Measurements from ENCODE around the gene ELOA.
A peak's percentile ranks its signal among the peaks of the same experiment; 100 is the strongest.
"Not testable (repeated sequence)": the region's sequence is repeated elsewhere in the genome, so short reads cannot be mapped to it uniquely, and the experiment has no call there.

Gene ELOA

DNA sequence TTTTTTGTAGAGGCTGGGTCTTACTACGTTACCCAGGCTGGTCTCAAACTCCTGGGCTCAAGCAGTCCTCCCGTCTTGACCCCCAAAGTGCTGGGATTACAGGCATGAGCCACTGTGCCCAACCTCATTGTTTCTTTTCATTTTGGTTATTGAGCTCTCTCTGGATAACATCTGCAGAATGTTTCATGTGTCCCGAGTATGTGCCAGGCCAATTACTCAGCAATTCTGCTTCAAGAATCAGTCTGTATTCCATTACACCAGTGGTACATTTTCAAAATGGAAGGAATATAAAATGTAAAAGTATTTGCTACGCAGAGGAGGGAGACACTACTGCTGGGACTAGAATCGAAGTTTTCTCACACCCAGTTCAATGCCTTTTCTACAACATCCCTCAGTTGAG, 1.7 kb upstream of the ELOA start:
- DNase-seq = no peak

GRCh38 chr1:23742670-23743286, 493 bp upstream of the ELOA start:
- DNase-seq = no peak

- DNase-seq = peak; percentile 45
Measured at GRCh38 chr1:23745515-23745914, 2.2 kb downstream of the ELOA start.

DNA sequence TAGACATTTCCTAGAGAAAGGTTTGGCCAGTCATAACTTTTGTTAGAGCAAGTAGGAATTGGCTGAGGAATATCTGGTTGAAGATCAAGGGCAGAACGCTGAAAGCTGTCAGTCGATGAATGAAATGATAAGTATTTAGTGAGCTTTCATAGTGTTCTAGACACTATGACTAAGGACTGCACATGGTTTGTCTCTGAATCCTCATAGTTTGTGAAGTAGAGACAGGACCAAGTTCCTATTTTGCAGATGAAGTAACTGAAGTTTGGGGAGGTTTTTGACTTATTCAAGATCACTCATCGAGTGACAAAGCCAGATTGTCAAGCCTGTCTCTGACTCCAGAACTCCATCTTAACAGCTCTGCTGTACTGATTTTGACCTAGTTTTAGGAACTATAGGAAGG, 4.7 kb downstream of the ELOA start:
- DNase-seq = no peak

- no peak for DNase-seq
Measured at GRCh38 chr1:23751050-23751814, 8.0 kb downstream of the ELOA start.

DNA sequence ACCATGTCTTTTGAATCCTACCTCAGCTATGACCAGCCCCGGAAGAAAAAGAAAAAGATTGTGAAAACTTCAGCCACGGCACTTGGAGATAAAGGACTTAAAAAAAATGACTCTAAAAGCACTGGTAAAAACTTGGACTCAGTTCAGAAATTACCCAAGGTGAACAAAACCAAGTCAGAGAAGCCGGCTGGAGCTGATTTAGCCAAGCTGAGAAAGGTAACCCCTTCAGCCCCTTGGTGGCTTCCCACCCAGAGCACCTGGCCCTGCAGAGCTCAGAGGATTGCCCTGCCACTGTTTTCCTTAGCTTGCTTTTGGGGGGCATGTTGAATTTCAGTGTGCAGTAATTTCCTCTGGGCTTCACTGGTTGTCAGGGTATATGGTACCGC, 8.5 kb downstream of the ELOA start:
- DNase-seq = no peak

DNA sequence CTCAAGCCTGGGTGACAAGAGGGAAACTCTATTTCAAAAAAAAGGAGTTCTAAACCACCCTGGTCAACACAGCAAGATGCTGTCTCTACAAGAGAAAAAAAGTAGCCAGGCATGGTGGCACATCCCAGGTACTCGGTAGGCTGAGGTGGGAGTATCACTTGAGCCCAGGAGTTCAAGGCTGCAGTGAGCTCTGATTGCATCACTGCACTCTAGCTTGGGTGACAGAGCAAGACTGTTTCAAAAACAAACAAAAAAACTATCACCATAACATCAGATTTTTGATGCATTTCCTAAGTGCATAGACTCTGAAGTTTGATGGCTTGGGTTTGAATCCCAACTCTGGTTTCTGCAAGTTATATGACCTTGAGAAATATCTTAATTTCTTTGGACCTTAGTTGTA, 9.6 kb downstream of the ELOA start:
- no peak for DNase-seq

DNA sequence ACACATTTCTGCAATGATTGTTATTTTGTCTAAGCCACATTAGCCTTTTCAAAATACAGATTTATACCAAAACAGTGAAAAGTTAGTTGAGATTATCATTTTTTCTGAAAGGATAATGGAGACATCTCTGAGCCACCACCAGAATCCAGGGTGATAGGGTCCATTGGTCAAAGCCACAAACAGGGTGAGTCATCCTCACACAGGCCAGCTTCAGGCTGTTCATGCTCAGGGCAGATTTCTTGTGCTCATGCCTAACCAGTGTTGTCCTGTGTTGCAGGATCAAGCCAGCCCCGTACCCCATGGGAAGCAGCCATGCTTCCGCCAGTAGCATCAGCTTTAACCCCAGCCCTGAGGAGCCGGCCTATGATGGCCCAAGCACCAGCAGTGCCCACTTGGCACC, 13.4 kb downstream of the ELOA start:
- DNase-seq = no peak

GRCh38 chr1:23757812-23758211, 14.5 kb downstream of the ELOA start:
- DNase-seq = no peak

DNA sequence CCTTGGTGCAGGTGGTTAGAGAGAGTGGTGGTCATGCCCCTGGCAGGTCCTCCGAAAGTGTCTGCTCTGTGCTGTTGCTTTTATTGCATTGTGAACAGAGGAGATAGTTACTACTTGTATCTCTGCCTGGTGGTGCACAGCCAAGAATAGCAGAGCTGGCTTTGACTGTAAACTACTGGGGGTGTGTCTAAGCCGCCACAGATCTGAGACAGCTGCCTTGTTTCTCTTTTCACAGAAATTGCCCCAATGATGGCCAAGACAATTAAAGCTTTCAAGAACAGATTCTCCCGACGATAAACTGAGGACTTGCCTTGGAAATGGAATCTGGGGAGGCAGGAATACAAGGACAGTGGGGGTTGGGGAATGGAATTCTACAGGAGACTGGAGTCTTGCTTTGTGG, 16.0 kb downstream of the ELOA start:
- no peak for DNase-seq

DNA sequence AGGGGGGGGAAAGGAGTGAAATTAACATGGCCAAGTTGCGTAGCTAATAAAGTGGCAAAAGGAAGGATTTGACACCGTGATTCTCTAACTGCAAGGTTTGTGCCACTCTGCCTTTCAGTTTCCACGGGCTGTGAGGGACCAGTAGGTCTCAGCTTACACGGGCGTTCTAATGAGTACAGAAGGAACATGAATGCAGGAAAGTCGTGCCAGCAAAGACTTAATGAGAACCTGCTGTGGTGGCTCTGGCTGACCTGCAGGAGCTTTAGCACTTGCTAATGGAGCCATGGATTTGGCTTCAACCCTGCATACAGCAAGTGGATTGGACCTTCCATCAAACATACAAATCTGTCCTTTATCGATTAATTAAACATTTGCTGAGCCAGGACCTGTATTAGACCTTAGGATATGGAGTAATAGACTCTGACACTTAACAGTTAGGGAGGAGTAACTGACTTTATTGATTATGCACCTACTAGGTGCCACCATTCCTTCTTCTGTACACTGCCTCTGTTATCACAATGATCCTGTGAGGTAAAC, 19.8 kb downstream of the ELOA start:
- no peak for DNase-seq

GRCh38 chr1:23768733-23769132, 25.5 kb downstream of the ELOA start:
- no peak for DNase-seq

DNA sequence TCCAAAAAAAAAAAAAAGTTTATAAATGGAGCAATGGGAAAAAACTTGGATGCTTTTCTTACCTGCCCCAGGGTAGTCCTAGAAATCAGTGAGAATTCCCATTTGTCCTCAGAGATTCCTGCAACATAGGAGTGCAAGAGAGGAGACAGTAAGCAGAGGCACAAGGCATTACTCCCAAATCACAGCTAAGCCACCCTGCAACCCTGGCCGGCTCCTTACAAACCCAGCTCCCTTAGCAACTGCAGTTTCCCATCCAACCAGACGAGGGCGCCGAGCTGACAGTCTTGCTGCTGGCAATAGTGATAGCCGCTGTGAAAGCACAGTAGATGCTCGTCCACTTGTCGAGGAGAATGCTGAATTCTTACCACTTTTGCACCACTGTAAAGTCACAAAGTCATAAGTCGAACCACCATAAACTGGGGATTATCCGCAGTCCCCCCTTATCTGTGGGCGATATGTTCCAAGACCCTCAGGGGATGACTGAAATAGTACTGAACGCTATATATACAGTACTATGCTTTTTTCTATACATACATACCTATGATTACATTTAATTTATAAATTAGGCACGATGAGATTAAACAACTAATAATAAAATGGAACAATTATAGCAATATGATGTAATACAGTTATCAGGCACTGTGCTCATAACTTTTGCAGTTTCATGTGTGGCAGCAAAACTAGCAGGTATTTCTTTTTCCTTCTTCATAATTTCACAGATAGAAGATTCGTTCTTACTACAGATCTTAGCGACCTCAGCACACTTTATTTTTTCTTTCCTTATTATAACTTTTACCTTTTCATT, 29.0 kb downstream of the ELOA start:
- no peak for DNase-seq

DNA sequence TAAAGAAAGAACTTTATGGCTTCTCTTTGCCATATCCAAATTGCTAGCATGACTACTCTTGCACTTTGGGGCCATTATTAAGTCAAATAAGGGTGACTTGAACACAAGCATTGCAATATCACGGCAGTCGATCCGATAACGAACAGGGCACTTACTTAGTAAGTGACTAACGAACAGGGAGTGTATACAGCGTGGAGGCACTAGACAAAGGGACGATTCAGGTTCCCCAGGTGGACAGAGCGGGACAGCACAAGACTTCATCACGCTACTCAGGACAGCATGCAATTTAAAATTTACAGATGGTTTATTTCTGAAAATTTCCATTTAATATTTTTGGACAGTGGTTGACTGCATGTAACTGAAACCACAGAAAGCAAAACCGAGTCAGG, 29.6 kb downstream of the ELOA start:
- DNase-seq = no peak

- no peak for DNase-seq
Measured at GRCh38 chr1:23774174-23774880, 31.1 kb downstream of the ELOA start.

DNA sequence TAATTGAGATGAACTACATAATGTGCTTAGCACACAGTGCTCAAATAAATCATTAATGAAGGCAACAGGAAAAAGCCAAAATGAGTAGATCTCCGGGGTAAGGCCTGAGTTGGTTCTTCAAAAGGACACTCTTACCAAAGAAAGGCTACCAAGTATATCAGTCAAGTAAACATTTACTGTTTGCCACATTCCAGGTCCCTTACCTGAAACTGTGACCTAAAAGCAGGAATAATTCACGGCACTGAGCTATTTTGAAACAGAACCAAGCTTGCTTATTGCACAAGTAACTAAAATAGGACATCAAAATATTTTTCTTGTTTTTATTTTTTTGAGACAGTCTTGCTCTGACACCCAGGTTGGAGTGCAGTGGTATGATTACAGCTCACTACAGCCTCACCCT, 32.9 kb downstream of the ELOA start:
- DNase-seq = no peak

- peak; percentile 61 for DNase-seq
Measured at GRCh38 chr1:23777979-23778814, 34.9 kb downstream of the ELOA start, which contains the start of gene PITHD1. Gene PITHD1 (plus strand): TSS chr1:23778418. CDS start chr1:23778516, 98 bp downstream.

- DNase-seq = no peak
Measured at GRCh38 chr1:23779826-23780371, 36.6 kb downstream of the ELOA start.

- not testable (repeated sequence) for DNase-seq
Measured at GRCh38 chr1:23783141-23783540, 39.9 kb downstream of the ELOA start.

DNA sequence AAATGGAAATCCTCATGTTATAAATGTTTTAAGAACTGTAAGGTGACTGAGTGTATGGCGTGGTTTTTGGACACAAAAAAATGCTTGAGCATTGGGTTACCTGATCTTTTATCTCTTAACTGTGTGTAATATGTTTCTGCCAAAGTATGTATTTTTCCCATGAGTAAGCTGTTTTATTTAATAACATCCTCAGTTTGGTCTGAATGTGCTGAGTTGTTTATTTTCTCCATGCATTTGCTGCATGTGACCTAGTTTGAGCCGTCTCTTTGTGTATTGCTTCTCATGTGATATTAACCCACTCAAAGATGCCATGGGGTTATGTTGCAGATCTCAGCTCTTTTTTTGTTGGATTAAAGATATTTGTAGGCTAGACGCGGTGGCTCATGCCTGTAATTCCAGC, 41.6 kb downstream of the ELOA start:
- DNase-seq = no peak

- no peak for DNase-seq
Measured at GRCh38 chr1:23787701-23788100, 44.4 kb downstream of the ELOA start.

GRCh38 chr1:23788695-23789094, 45.4 kb downstream of the ELOA start:
- no peak for DNase-seq
